HG03066 (cell line): ENCODE data around the gene POLA1.

ENCODE experiments used
- ATAC-seq: cut with Tn5 transposase; IDR thresholded peaks from one replicate; pipeline ENCODE4 v1.9.1; 2021; ENCODE audit warnings: low read depth; ENCODE audit not compliant: unreplicated experiment

Gene POLA1

GRCh38 chrX:24874604-24875247 lies 181.0 kb downstream of the POLA1 start:
- no peak for ATAC-seq

- no peak for ATAC-seq
Observed at GRCh38 chrX:24876530-24877287, 183.0 kb downstream of the POLA1 start.

GRCh38 chrX:24877288-24877664 lies 183.6 kb downstream of the POLA1 start:
- ATAC-seq = no peak

GRCh38 chrX:24877854-24878650 lies 184.3 kb downstream of the POLA1 start:
- peak; percentile 63 for ATAC-seq

GRCh38 chrX:24879679-24880078 lies 186.0 kb downstream of the POLA1 start:
- ATAC-seq = no peak

GRCh38 chrX:24886916-24887315 lies 193.2 kb downstream of the POLA1 start:
- ATAC-seq = no peak

GRCh38 chrX:24890677-24891076 lies 197.0 kb downstream of the POLA1 start:
- no peak for ATAC-seq

GRCh38 chrX:24899391-24899790 lies 205.7 kb downstream of the POLA1 start:
- ATAC-seq = no peak

GRCh38 chrX:24900234-24900633 lies 206.5 kb downstream of the POLA1 start:
- no peak for ATAC-seq

GRCh38 chrX:24902806-24903205 lies 209.1 kb downstream of the POLA1 start:
- ATAC-seq = no peak

- ATAC-seq = no peak
Observed at GRCh38 chrX:24918715-24919114, 225.0 kb downstream of the POLA1 start.

GRCh38 chrX:24920769-24921168 lies 227.1 kb downstream of the POLA1 start:
- no peak for ATAC-seq

GRCh38 chrX:24925430-24925829 lies 231.7 kb downstream of the POLA1 start:
- no peak for ATAC-seq

- ATAC-seq = no peak
Observed at GRCh38 chrX:24927372-24927771, 233.7 kb downstream of the POLA1 start.

GRCh38 chrX:24928114-24928513 lies 234.4 kb downstream of the POLA1 start:
- ATAC-seq = no peak

- no peak for ATAC-seq
Observed at GRCh38 chrX:24934279-24934678, 240.6 kb downstream of the POLA1 start.

GRCh38 chrX:24945009-24945408 lies 251.3 kb downstream of the POLA1 start:
- no peak for ATAC-seq

GRCh38 chrX:24946369-24946768 lies 252.7 kb downstream of the POLA1 start:
- ATAC-seq = no peak

- no peak for ATAC-seq
Observed at GRCh38 chrX:24954732-24955131, 261.0 kb downstream of the POLA1 start.

GRCh38 chrX:24955372-24955930 lies 261.7 kb downstream of the POLA1 start:
- no peak for ATAC-seq

GRCh38 chrX:24956828-24957227 lies 263.1 kb downstream of the POLA1 start:
- no peak for ATAC-seq
